H9 (cell line): ENCODE data around the gene SEC61A2. TPM values are rescaled to one million over a fixed set of nuclear protein-coding genes. Genes with fewer than 3 reads are reported as not detected.

ENCODE experiments used
- DNase-seq: peaks from one replicate; pipeline ENCODE4 v3.0.0-alpha.2; 2017
- H2AFZ ChIP-seq: one replicate; pipeline ENCODE4 v1.6.1; 2013; ENCODE audit warnings: mild to moderate bottlenecking, low read length, control low read depth, moderate library complexity
- H2AK5ac ChIP-seq: 2 replicates; pipeline ENCODE4 v1.6.1; 2013; ENCODE audit warnings: low read length, control low read depth, mixed read lengths; ENCODE audit not compliant: insufficient read length
- H2BK120ac ChIP-seq: one replicate; pipeline ENCODE4 v1.6.1; 2013; ENCODE audit warnings: low read depth, mild to moderate bottlenecking, low read length, control low read depth, inconsistent platforms; ENCODE audit not compliant: poor library complexity, severe bottlenecking
- H2BK12ac ChIP-seq: 2 replicates; pipeline ENCODE4 v1.6.1; 2013; ENCODE audit warnings: low read length, control low read depth, mixed read lengths, low read depth; ENCODE audit not compliant: insufficient read length
- H2BK15ac ChIP-seq: 2 replicates; pipeline ENCODE4 v1.6.1; 2013; ENCODE audit warnings: low read depth, low read length, control low read depth
- H2BK20ac ChIP-seq: one replicate; pipeline ENCODE4 v1.6.1; 2013; ENCODE audit warnings: low read depth, mild to moderate bottlenecking, low read length, control low read depth, inconsistent platforms; ENCODE audit not compliant: poor library complexity, severe bottlenecking
- H2BK5ac ChIP-seq: 2 replicates; pipeline ENCODE4 v1.6.1; 2013; ENCODE audit warnings: low read length, control low read depth, mixed read lengths; ENCODE audit not compliant: insufficient read length
- H3K14ac ChIP-seq: 2 replicates; pipeline ENCODE4 v1.6.1; 2013; ENCODE audit warnings: low read length, control low read depth; ENCODE audit not compliant: insufficient read depth
- H3K18ac ChIP-seq: 2 replicates; pipeline ENCODE4 v1.6.1; 2013; ENCODE audit warnings: low read depth, mild to moderate bottlenecking, mixed read lengths, low read length, control low read depth; ENCODE audit not compliant: insufficient read length
- H3K23ac ChIP-seq: 2 replicates; pipeline ENCODE4 v1.6.1; 2013; ENCODE audit warnings: low read length, control low read depth, mixed read lengths, low read depth; ENCODE audit not compliant: insufficient read length
- H3K23me2 ChIP-seq: 2 replicates; pipeline ENCODE4 v1.6.1; 2013; ENCODE audit warnings: low read depth, mild to moderate bottlenecking, mixed read lengths, low read length, control low read depth; ENCODE audit not compliant: insufficient read length, poor library complexity, severe bottlenecking
- H3K27ac ChIP-seq: 2 replicates; pipeline ENCODE4 v1.5.1; 2013; ENCODE audit warnings: low read length, control low read depth, mixed read lengths, low read depth; ENCODE audit not compliant: insufficient read length
- H3K27me3 ChIP-seq: 2 replicates; pipeline ENCODE4 v1.6.1; 2013; ENCODE audit warnings: low read length, control low read depth, inconsistent platforms; ENCODE audit not compliant: insufficient read depth
- H3K4ac ChIP-seq: 2 replicates; pipeline ENCODE4 v1.6.1; 2013; ENCODE audit warnings: low read depth, mild to moderate bottlenecking, control low read depth, inconsistent platforms, low read length, moderate library complexity
- H3K4me1 ChIP-seq: 2 replicates; pipeline ENCODE4 v1.6.1; 2013; ENCODE audit warnings: low read length, control low read depth, inconsistent platforms; ENCODE audit not compliant: insufficient read depth
- H3K4me2 ChIP-seq: 2 replicates; pipeline ENCODE4 v1.6.1; 2013; ENCODE audit warnings: low read length, control low read depth, mixed read lengths; ENCODE audit not compliant: insufficient read length, insufficient read depth
- H3K56ac ChIP-seq: 2 replicates; pipeline ENCODE4 v1.6.1; 2013; ENCODE audit warnings: low read depth, mild to moderate bottlenecking, mixed read lengths, low read length, control low read depth; ENCODE audit not compliant: insufficient read length
- H3K79me1 ChIP-seq: 2 replicates; pipeline ENCODE4 v1.6.1; 2013; ENCODE audit warnings: low read depth, mild to moderate bottlenecking, moderate library complexity, low read length, control low read depth, inconsistent platforms; ENCODE audit not compliant: insufficient read depth, poor library complexity, severe bottlenecking
- H3K79me2 ChIP-seq: 2 replicates; pipeline ENCODE4 v1.6.1; 2013; ENCODE audit warnings: low read length, control low read depth, inconsistent platforms; ENCODE audit not compliant: insufficient read depth
- H3K9ac ChIP-seq: 2 replicates; pipeline ENCODE4 v1.6.1; 2013; ENCODE audit warnings: low read length, control low read depth, mixed read lengths; ENCODE audit not compliant: insufficient read length; ENCODE audit errors: extremely low read depth
- H3K9me3 ChIP-seq: one replicate; pipeline ENCODE4 v1.6.1; 2013; ENCODE audit warnings: low read depth, low read length, inconsistent platforms; ENCODE audit not compliant: control insufficient read depth
- H3T11ph ChIP-seq: one replicate; pipeline ENCODE4 v1.6.1; 2013; ENCODE audit warnings: mild to moderate bottlenecking, low read length, control low read depth, inconsistent platforms
- H4K20me1 ChIP-seq: one replicate; pipeline ENCODE4 v1.6.1; 2013; ENCODE audit not compliant: control insufficient read depth, insufficient read length, insufficient read depth
- H4K5ac ChIP-seq: 2 replicates; pipeline ENCODE4 v1.6.1; 2013; ENCODE audit warnings: low read depth, mild to moderate bottlenecking, mixed read lengths, low read length, control low read depth; ENCODE audit not compliant: insufficient read length
- H4K8ac ChIP-seq: replicated peaks from 2 replicates; pipeline ENCODE4 v1.6.1; 2013; ENCODE audit warnings: low read length, control low read depth, mixed read lengths, low read depth; ENCODE audit not compliant: insufficient read length
- H4K91ac ChIP-seq: 2 replicates; pipeline ENCODE4 v1.6.1; 2013; ENCODE audit warnings: low read depth, mild to moderate bottlenecking, moderate library complexity, mixed read lengths, low read length, control low read depth; ENCODE audit not compliant: insufficient read length
- H3K27ac Mint-ChIP-seq, 3 experiments: 2 replicates in 2 of 3; 3 replicates in 1 of 3; pipeline ENCODE4 v1.8.0; 2020 to 2021; ENCODE audit warnings: mixed read lengths in 3 of 3, mild to moderate bottlenecking in 1 of 3, moderate library complexity in 1 of 3
- H3K27me3 Mint-ChIP-seq: 2 replicates; pipeline ENCODE4 v1.8.0; 2021; ENCODE audit warnings: low read depth, mild to moderate bottlenecking, moderate library complexity, mixed read lengths
- H3K36me3 Mint-ChIP-seq, 3 experiments: 2 replicates in 2 of 3; 3 replicates in 1 of 3; pipeline ENCODE4 v1.8.0; 2020 to 2021; ENCODE audit warnings: low read depth in 3 of 3, mixed read lengths in 3 of 3; ENCODE audit not compliant: insufficient read depth in 1 of 3
- H3K4me1 Mint-ChIP-seq, 2 experiments: 2 replicates each; pipeline ENCODE4 v1.8.0; 2020; ENCODE audit warnings: mixed read lengths in 2 of 2
- H3K4me3 Mint-ChIP-seq, 2 experiments: 2 replicates in 1 of 2; 3 replicates in 1 of 2; pipeline ENCODE4 v1.8.0; 2020 to 2021; ENCODE audit warnings: mild to moderate bottlenecking in 2 of 2, mixed read lengths in 2 of 2, moderate library complexity in 1 of 2
- H3K9me3 Mint-ChIP-seq, 2 experiments: 2 replicates in 1 of 2; 3 replicates in 1 of 2; pipeline ENCODE4 v1.8.0; 2020; ENCODE audit warnings: mild to moderate bottlenecking in 2 of 2, mixed read lengths in 2 of 2, moderate library complexity in 1 of 2
- CTCF ChIP-seq: fragments of 200-600 bp; sonication (generic); conservative IDR thresholded peaks from 3 replicates; pipeline ENCODE4 v1.8.0; 2021; ENCODE audit warnings: antibody characterized with exemption, mild to moderate bottlenecking
- WGBS: extraction: QIAGEN DNeasy Blood & Tissue Kit; methylation state at CpG from one replicate; pipeline ENCODE4 v1.1.7; 2013; ENCODE audit warnings: missing lambda C conversion rate, low lambda C conversion rate, mixed read lengths; ENCODE audit not compliant: insufficient read length; ENCODE audit errors: extremely low coverage; 5-methylcytosine and 5-hydroxymethylcytosine counted together
- total RNA-seq: library from RNA; stranded (reverse); gene quantifications from 2 replicates; pipeline ENCODE4 v1.2.1, GENCODE V29; 2021

Gene SEC61A2
- total RNA-seq, 1 experiment from 2014 or later: 13.9 TPM

GRCh38 chr10:12154516-12154915 is 25.0 kb downstream of the SEC61A2 start:
- Histone ChIP-seq H4K91ac (no peak overlapping the region), H2AFZ (no peak overlapping the region), H3K27ac (no peak overlapping the region), H3K14ac (no peak overlapping the region), H4K8ac (no peak overlapping the region), H3K4ac (no peak overlapping the region), H2BK12ac (no peak overlapping the region), H3T11ph (no peak overlapping the region), H3K9ac (no peak overlapping the region), H2BK15ac (no peak overlapping the region), H2BK20ac (no peak overlapping the region), H3K4me2 (no peak overlapping the region), H3K79me1 (no peaks in the 10 kb centered on the region), H3K4me1 (no peaks in the 10 kb centered on the region), H3K23me2 (no peaks in the 10 kb centered on the region), H2BK5ac (no peak overlapping the region), H3K79me2 (no peaks in the 10 kb centered on the region), H3K23ac (no peak overlapping the region), H4K20me1 (no peaks in the 10 kb centered on the region), H3K9me3 (no peaks in the 10 kb centered on the region), H3K27me3 (no peaks in the 10 kb centered on the region), H3K18ac (no peak overlapping the region), H2BK120ac (no peak overlapping the region), H3K56ac (no peak overlapping the region), H2AK5ac (no peak overlapping the region), H4K5ac (no peak overlapping the region)
- Mint-ChIP-seq H3K9me3 (no peaks in the 10 kb centered on the region), H3K4me1 (no peaks in the 10 kb centered on the region), H3K36me3 (peaks cover 7 to 33% (median 27%) of the 10 kb centered on the region in 3 experiments; a peak in 6 of 7 replicates), H3K27me3 (no peaks in the 10 kb centered on the region), H3K27ac (peak overlapping the region in 1 of 3 experiments; percentile 26; a peak in 1 of 7 replicates), H3K4me3 (no peak overlapping the region)
- no peak for DNase-seq
- no peak for TF ChIP-seq CTCF
- no CpG with 5 or more reads among the region's 6 CpGs for WGBS
